HTR-8/SVneo (cell line): ENCODE measurements around the gene CNGA1.

Source experiments
- DNase-seq: peaks from one replicate; pipeline ENCODE4 v3.0.0; 2011; ENCODE audit warnings: low spot score, mixed read lengths; ENCODE audit not compliant: insufficient read length
- FAIRE-seq: peaks from 2 replicates; lab custom pipeline; 2011; peaks lifted over from hg19 to GRCh38; lab: Jason Lieb, UNC

CNGA1 gene

GRCh38 chr4:48016141-48017107 is at the start of gene CNGA1, which contains the start of gene NIPAL1:
TSS of gene CNGA1 (minus strand) at chr4:48016681. CDS start at chr4:47952689, 63,992 bp downstream.
TSS of gene NIPAL1 (plus strand) at chr4:48016772. CDS start at chr4:48016840, 68 bp downstream.
- FAIRE-seq: peak; percentile 44
- DNase-seq: peak; percentile 81

GRCh38 chr4:48065587-48066052 is 49.1 kb upstream of the CNGA1 start:
- FAIRE-seq: no peak
- no peak for DNase-seq

GRCh38 chr4:48064349-48064748 is 47.9 kb upstream of the CNGA1 start:
- DNase-seq (no peak), FAIRE-seq (no peak)

GRCh38 chr4:48058617-48059530 is 42.4 kb upstream of the CNGA1 start:
- DNase-seq (no peak), FAIRE-seq (no peak)

GRCh38 chr4:48051078-48051477 is 34.6 kb upstream of the CNGA1 start:
- no peak for DNase-seq
- no peak for FAIRE-seq

GRCh38 chr4:48049483-48049882 is 33.0 kb upstream of the CNGA1 start:
- FAIRE-seq: no peak
- no peak for DNase-seq

GRCh38 chr4:48047896-48048295 is 31.4 kb upstream of the CNGA1 start:
- FAIRE-seq: no peak

GRCh38 chr4:48047421-48047844 is 31.0 kb upstream of the CNGA1 start:
- FAIRE-seq (no peak), DNase-seq (no peak)

More at GRCh38 chr4:48047896-48048295, 31.4 kb upstream of the CNGA1 start:
- no peak for DNase-seq

GRCh38 chr4:48046059-48046458 is 29.6 kb upstream of the CNGA1 start:
- FAIRE-seq (no peak), DNase-seq (no peak)

GRCh38 chr4:48044298-48044697 is 27.8 kb upstream of the CNGA1 start:
- FAIRE-seq (no peak), DNase-seq (no peak)

- no peak for FAIRE-seq
- no peak for DNase-seq
Observed at GRCh38 chr4:48043504-48043903, 27.0 kb upstream of the CNGA1 start.

- FAIRE-seq (no peak), DNase-seq (no peak)
Observed at GRCh38 chr4:48042979-48043461, 26.5 kb upstream of the CNGA1 start.

- no peak for FAIRE-seq
- DNase-seq: no peak
Observed at GRCh38 chr4:48041535-48042137, 25.2 kb upstream of the CNGA1 start.

GRCh38 chr4:48039561-48039960 is 23.1 kb upstream of the CNGA1 start:
- DNase-seq (no peak), FAIRE-seq (no peak)

- no peak for FAIRE-seq
- DNase-seq: no peak
Observed at GRCh38 chr4:48038666-48039065, 22.2 kb upstream of the CNGA1 start.

- DNase-seq: no peak
- FAIRE-seq: no peak
Observed at GRCh38 chr4:48037117-48037462, 20.6 kb upstream of the CNGA1 start.

GRCh38 chr4:48035952-48036351 is 19.5 kb upstream of the CNGA1 start:
- FAIRE-seq (no peak), DNase-seq (no peak)

- peak; percentile 33 for FAIRE-seq
- DNase-seq: no peak
Observed at GRCh38 chr4:48033825-48034413, 17.4 kb upstream of the CNGA1 start.

- FAIRE-seq: no peak
Observed at GRCh38 chr4:48033412-48033811, 16.9 kb upstream of the CNGA1 start.

GRCh38 chr4:48032721-48033120 is 16.2 kb upstream of the CNGA1 start:
- no peak for DNase-seq
- FAIRE-seq: no peak

More at GRCh38 chr4:48033412-48033811, 16.9 kb upstream of the CNGA1 start:
- DNase-seq: no peak
